Keratinocyte (primary cell): ENCODE data around the gene PTPN20. TPM values are rescaled to one million over a fixed set of nuclear protein-coding genes. Genes with fewer than 3 reads are reported as not detected.

Experiments
- DNase-seq: peaks from one replicate; pipeline ENCODE4 v3.0.0-alpha.2; 2011; ENCODE audit warnings: low read depth, missing footprints, low spot score
- FAIRE-seq: peaks from 2 replicates; lab custom pipeline; 2011; peaks lifted over from hg19 to GRCh38; lab: Jason Lieb, UNC
- H2AFZ ChIP-seq: 2 replicates; pipeline ENCODE4 v1.6.0; 2012; ENCODE audit warnings: low read length, control low read depth, inconsistent platforms; ENCODE audit not compliant: control insufficient read depth
- H3K27ac ChIP-seq: 2 replicates; pipeline ENCODE4 v1.5.1; 2011; ENCODE audit warnings: low read length; ENCODE audit not compliant: control insufficient read depth, insufficient read depth
- H3K27me3 ChIP-seq: 3 replicates; pipeline ENCODE4 v1.6.0; 2011; ENCODE audit warnings: low read length; ENCODE audit not compliant: control insufficient read depth, insufficient read depth; ENCODE audit errors: extremely low read depth
- H3K36me3 ChIP-seq, 2 experiments: 2 replicates in 1 of 2; 3 replicates in 1 of 2; pipeline ENCODE4 v1.5.1; 2011; ENCODE audit warnings: low read length in 2 of 2, mild to moderate bottlenecking in 1 of 2; ENCODE audit not compliant: control insufficient read depth in 2 of 2, insufficient read depth in 2 of 2; ENCODE audit errors: extremely low read depth in 1 of 2
- H3K4me1 ChIP-seq: 3 replicates; pipeline ENCODE4 v1.5.1; 2011; ENCODE audit warnings: low read length; ENCODE audit not compliant: control insufficient read depth, insufficient read depth; ENCODE audit errors: extremely low read depth
- H3K4me2 ChIP-seq: 3 replicates; pipeline ENCODE4 v1.6.0; 2011; ENCODE audit warnings: low read depth, low read length; ENCODE audit not compliant: control insufficient read depth, insufficient read depth; ENCODE audit errors: extremely low read depth
- H3K4me3 ChIP-seq, 3 experiments: fragments of 200-600 bp in 1 of 3; sonication (generic) in 1 of 3; 2 replicates in 2 of 3; 3 replicates in 1 of 3; pipeline ENCODE4 v1.5.1; 2011 to 2016; ENCODE audit warnings: low read length in 3 of 3, mild to moderate bottlenecking in 3 of 3, control low read depth in 2 of 3, inconsistent platforms in 1 of 3, low read depth in 1 of 3, mixed read lengths in 1 of 3, mixed run types in 1 of 3, moderate library complexity in 1 of 3; ENCODE audit not compliant: control insufficient read depth in 2 of 3, insufficient read depth in 2 of 3; ENCODE audit errors: extremely low read depth in 1 of 3
- H3K79me2 ChIP-seq: 2 replicates; pipeline ENCODE4 v1.6.0; 2012; ENCODE audit warnings: low read length; ENCODE audit not compliant: control insufficient read depth, insufficient read depth
- H3K9ac ChIP-seq: 3 replicates; pipeline ENCODE4 v1.6.0; 2011; ENCODE audit warnings: low read length; ENCODE audit not compliant: control insufficient read depth, insufficient read depth; ENCODE audit errors: extremely low read depth
- H3K9me1 ChIP-seq: 3 replicates; pipeline ENCODE4 v1.6.0; 2011; ENCODE audit warnings: low read length; ENCODE audit not compliant: control insufficient read depth, insufficient read depth; ENCODE audit errors: extremely low read depth
- H3K9me3 ChIP-seq: 2 replicates; pipeline ENCODE4 v1.5.1; 2012; ENCODE audit warnings: low read depth, low read length; ENCODE audit not compliant: control insufficient read depth
- H4K20me1 ChIP-seq: 3 replicates; pipeline ENCODE4 v1.6.0; 2011; ENCODE audit warnings: low read length; ENCODE audit not compliant: control insufficient read depth, insufficient read depth; ENCODE audit errors: extremely low read depth
- EZH2 ChIP-seq: IDR thresholded peaks from one replicate; pipeline ENCODE4 v1.6.1; 2012; ENCODE audit warnings: inconsistent platforms, mild to moderate bottlenecking, low read length, moderate library complexity
- dilution Hi-C: fragments of 300-500 bp; cut with MboI; formaldehyde crosslinking; loops from one replicate; pipeline ENCODE4 v1.7.0; 2020; ENCODE audit warnings: low sequenced_read_pairs; ENCODE audit not compliant: extremely low pct_ligation_motif_present
- polyA plus RNA-seq, 5 experiments: library from polyadenylated mRNA; depleted of rRNA in 3 of 5; stranded (reverse) in 3 of 5; stranded (forward) in 1 of 5; unstranded in 1 of 5; fragments of >200 nt; gene quantifications; 1 replicate in 1 of 5; 2 replicates in 3 of 5; 3 replicates in 1 of 5; pipeline versions ENCODE4 v1.2.1 to v1.2.3, GENCODE V29; 2011 to 2012; ENCODE audit warnings: missing spikeins in 2 of 5, low read depth in 1 of 5, low replicate concordance in 1 of 5
- TF ChIP-seq, protein P1 (sequence below), 3 experiments: IDR thresholded peaks in 1 of 3; conservative IDR thresholded peaks in 1 of 3; optimal IDR thresholded peaks in 1 of 3; 2 replicates in 2 of 3; 3 replicates in 1 of 3; pipeline versions ENCODE3 to v1.5.1; 2011; ENCODE audit warnings: low read length in 3 of 3, mild to moderate bottlenecking in 3 of 3, moderate library complexity in 2 of 3, control low read depth in 1 of 3, inconsistent platforms in 1 of 3; ENCODE audit not compliant: insufficient read depth in 2 of 3; ENCODE audit errors: extremely low read depth in 1 of 3

PTPN20 gene
- polyA plus RNA-seq, 1 donor (not counting 4 experiments of a cell fraction or from before 2014, with no cell fraction given), result 7.3 TPM

DNA sequence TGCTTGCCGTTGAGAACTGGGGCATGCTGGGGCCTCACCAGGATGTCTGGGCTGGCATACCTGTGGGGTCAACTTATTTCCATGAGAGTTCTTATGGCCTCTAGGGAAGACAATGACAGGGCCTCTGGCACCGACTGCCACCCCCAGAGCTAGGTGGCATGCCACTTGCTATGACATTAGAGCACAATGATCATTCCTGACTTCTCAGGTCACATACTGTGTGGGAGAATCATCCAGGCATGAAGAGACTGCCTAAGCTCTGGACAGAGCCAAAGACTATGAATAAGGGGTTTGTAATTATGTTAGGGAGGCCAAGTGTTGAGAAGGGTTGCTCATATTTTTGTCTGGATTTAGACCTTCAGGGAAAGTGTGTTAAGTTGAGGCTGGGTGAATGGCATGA is 97.5 kb downstream of the PTPN20 start:
- H3K79me2 ChIP-seq, result no peaks in the 10 kb centered on the region
- no peak for DNase-seq

GRCh38 chr10:47009215-47009838 is 98.1 kb downstream of the PTPN20 start:
- FAIRE-seq, result no peak

More for the DNA sequence above, 97.5 kb downstream of the PTPN20 start:
- Histone ChIP-seq H3K9me3 (no peaks in the 10 kb centered on the region), H4K20me1 (no peaks in the 10 kb centered on the region), H3K4me2 (no peak overlapping the region), H3K9ac (no peak overlapping the region), H2AFZ (no peak overlapping the region), H3K36me3 (no peaks in the 10 kb centered on the region), H3K27me3 (no peaks in the 10 kb centered on the region), H3K4me1 (no peaks in the 10 kb centered on the region), H3K9me1 (no peaks in the 10 kb centered on the region), H3K4me3 (no peak overlapping the region), H3K27ac (no peak overlapping the region)
- no peak for FAIRE-seq
- dilution Hi-C loops, result no loop called here
- no peak for TF ChIP-seq EZH2
- TF ChIP-seq, protein P1, sequence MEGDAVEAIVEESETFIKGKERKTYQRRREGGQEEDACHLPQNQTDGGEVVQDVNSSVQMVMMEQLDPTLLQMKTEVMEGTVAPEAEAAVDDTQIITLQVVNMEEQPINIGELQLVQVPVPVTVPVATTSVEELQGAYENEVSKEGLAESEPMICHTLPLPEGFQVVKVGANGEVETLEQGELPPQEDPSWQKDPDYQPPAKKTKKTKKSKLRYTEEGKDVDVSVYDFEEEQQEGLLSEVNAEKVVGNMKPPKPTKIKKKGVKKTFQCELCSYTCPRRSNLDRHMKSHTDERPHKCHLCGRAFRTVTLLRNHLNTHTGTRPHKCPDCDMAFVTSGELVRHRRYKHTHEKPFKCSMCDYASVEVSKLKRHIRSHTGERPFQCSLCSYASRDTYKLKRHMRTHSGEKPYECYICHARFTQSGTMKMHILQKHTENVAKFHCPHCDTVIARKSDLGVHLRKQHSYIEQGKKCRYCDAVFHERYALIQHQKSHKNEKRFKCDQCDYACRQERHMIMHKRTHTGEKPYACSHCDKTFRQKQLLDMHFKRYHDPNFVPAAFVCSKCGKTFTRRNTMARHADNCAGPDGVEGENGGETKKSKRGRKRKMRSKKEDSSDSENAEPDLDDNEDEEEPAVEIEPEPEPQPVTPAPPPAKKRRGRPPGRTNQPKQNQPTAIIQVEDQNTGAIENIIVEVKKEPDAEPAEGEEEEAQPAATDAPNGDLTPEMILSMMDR (optimal IDR thresholded peaks at IDR 0.05 in 1 of 3, IDR thresholded peaks at IDR 0.05 in 1 of 3, conservative IDR thresholded peaks at IDR 0.05 in 1 of 3; ENCODE audit: extremely low read depth in 1 of 3, insufficient read depth in 2 of 3, low read length in 3 of 3), result no peak

More at GRCh38 chr10:47009215-47009838, 98.1 kb downstream of the PTPN20 start:
- H4K20me1 ChIP-seq, result no peaks in the 10 kb centered on the region
- H3K79me2 ChIP-seq, result no peaks in the 10 kb centered on the region
- no peak for DNase-seq
- no peaks in the 10 kb centered on the region for H3K27me3 ChIP-seq
- no peak overlapping the region for H3K27ac ChIP-seq
- H3K36me3 ChIP-seq, result no peaks in the 10 kb centered on the region
- H3K9me1 ChIP-seq, result no peaks in the 10 kb centered on the region
- no peak overlapping the region for H3K4me3 ChIP-seq
- dilution Hi-C loops, result no loop called here
- H3K4me2 ChIP-seq, result no peak overlapping the region
- no peaks in the 10 kb centered on the region for H3K9me3 ChIP-seq
- no peak for TF ChIP-seq EZH2
- TF ChIP-seq, protein P1 (optimal IDR thresholded peaks at IDR 0.05 in 1 of 3, IDR thresholded peaks at IDR 0.05 in 1 of 3, conservative IDR thresholded peaks at IDR 0.05 in 1 of 3; ENCODE audit: extremely low read depth in 1 of 3, insufficient read depth in 2 of 3, low read length in 3 of 3), result no peak
- no peak overlapping the region for H2AFZ ChIP-seq
- no peak overlapping the region for H3K9ac ChIP-seq
- H3K4me1 ChIP-seq, result no peaks in the 10 kb centered on the region
